Ovary (tissue), 9 donors: ENCODE data around the gene CSRP1. TPM values are rescaled to one million over a fixed set of nuclear protein-coding genes. Genes with fewer than 3 reads are reported as not detected.

Experiments
- DNase-seq, 5 donors: peaks; one replicate each; pipeline ENCODE4 v3.0.0-alpha.2; 2019 to 2020
- H3K27ac ChIP-seq, 2 donors: fragments of 200-600 bp; one replicate each; pipeline versions ENCODE4 v1.5.1 to v1.8.0; 2019 to 2022
- H3K27me3 ChIP-seq: fragments of 200-600 bp; one replicate; pipeline ENCODE4 v1.8.0; 2022
- H3K36me3 ChIP-seq: fragments of 200-600 bp; sonication (generic); one replicate; pipeline ENCODE4 v1.5.1; 2019
- H3K4me1 ChIP-seq: one replicate; pipeline ENCODE4 v1.8.1; 2013; ENCODE audit warnings: mild to moderate bottlenecking, moderate library complexity; ENCODE audit not compliant: insufficient read depth
- H3K4me3 ChIP-seq: fragments of 200-600 bp; sonication (generic); one replicate; pipeline ENCODE4 v1.5.1; 2017
- H3K9me3 ChIP-seq, 2 donors: fragments of 200-600 bp in 1 of 2; sonication (generic) in 1 of 2; one replicate each; pipeline versions ENCODE4 v1.5.1 to v1.8.1; 2013 to 2019; ENCODE audit warnings: mild to moderate bottlenecking in 1 of 2, moderate library complexity in 1 of 2
- CTCF ChIP-seq, 3 donors: fragments of 450-650 bp in 2 of 3; fragments of 200-600 bp in 1 of 3; IDR thresholded peaks; one replicate each; pipeline versions ENCODE4 v1.5.1 to v1.8.0; 2016 to 2022; ENCODE audit warnings: antibody characterized with exemption in 3 of 3, mild to moderate bottlenecking in 1 of 3
- EP300 ChIP-seq: sonication (generic); formaldehyde crosslinking; IDR thresholded peaks from one replicate; pipeline ENCODE4 v1.6.1; 2017; ENCODE audit warnings: antibody characterized with exemption
- POLR2A ChIP-seq: fragments of 450-650 bp; IDR thresholded peaks from one replicate; pipeline ENCODE4 v1.6.1; 2017; ENCODE audit warnings: antibody characterized with exemption, mild to moderate bottlenecking, moderate library complexity
- WGBS, 3 donors: extraction: QIAGEN DNeasy Blood & Tissue Kit in 1 of 3; methylation state at CpG; one replicate each; pipeline versions ENCODE4 v1.1.5 to v1.1.7; 2013 to 2017; 5-methylcytosine and 5-hydroxymethylcytosine counted together
- intact Hi-C, 4 donors: fragments of 100-400 bp; cut with DNase I; formaldehyde crosslinking; loops; one replicate each; pipeline versions ENCODE4 v1.11.0 to v1.15.1; 2022 to 2023
- polyA plus RNA-seq, 2 donors: library from polyadenylated mRNA; stranded (reverse); fragments of 200-250 nt in 1 of 2; fragments of 350-450 nt in 1 of 2; fragmentation: Illumina TruSeq in 1 of 2; extraction: RNeasy Lipid Tissue Mini Kit (QIAGEN cat#74804) in 1 of 2; gene quantifications; one replicate each; pipeline ENCODE4 v1.2.3, GENCODE V29; 2013 to 2014
- total RNA-seq, 7 donors: library from RNA; depleted of rRNA in 2 of 7; stranded (reverse); fragments of >200 nt in 2 of 7; fragmentation: NEBNext Ultra II Directional in 3 of 7; extraction: Animal tissue kit (Norgen Biotek cat#: 25700) in 3 of 7; gene quantifications; one replicate each; pipeline versions ENCODE4 v1.1.0 to v1.2.4, GENCODE V29; 2016 to 2023
- donor health status: DM: no; HTN: no; CAD: no; lungs with moderate emphysema.
- donor health status: DM: no; HTN: no; CAD: no.
- donor health status: Bipolar disorder and iron deficiency.
- donor health status: DM: yes; HTN: yes; CAD: no.
- donor health status: DM: no; HTN: no; CAD: no.
- donor health status: DM: yes; HTN: yes; CAD: no.

CSRP1 gene
- total and polyA plus RNA-seq, 9 donors = 205 to 783 (median 274) TPM

- TF ChIP-seq EP300 (no peak), POLR2A (no peak), CTCF (IDR thresholded peaks at IDR 0.05) (no peak)
- DNase-seq = no peak
- 90 to 95% (median 91%) methylated on average over 12 of the region's 12 CpGs for WGBS, 3 donors
- Histone ChIP-seq H3K27me3 (no peaks in the 10 kb centered on the region), H3K4me3 (no peak overlapping the region), H3K9me3 (no peaks in the 10 kb centered on the region), H3K4me1 (peaks cover 5% of the 10 kb centered on the region), H3K36me3 (no peaks in the 10 kb centered on the region), H3K27ac (no peak overlapping the region)
- intact Hi-C loops = loop anchor here in 1 of 4 donors (10.0 kb wide), 1 partner anchor 934 kb away; no protein-coding TSS in a partner anchor
Observed at GRCh38 chr1:201540846-201541735, 34.2 kb upstream of the CSRP1 start.

DNA sequence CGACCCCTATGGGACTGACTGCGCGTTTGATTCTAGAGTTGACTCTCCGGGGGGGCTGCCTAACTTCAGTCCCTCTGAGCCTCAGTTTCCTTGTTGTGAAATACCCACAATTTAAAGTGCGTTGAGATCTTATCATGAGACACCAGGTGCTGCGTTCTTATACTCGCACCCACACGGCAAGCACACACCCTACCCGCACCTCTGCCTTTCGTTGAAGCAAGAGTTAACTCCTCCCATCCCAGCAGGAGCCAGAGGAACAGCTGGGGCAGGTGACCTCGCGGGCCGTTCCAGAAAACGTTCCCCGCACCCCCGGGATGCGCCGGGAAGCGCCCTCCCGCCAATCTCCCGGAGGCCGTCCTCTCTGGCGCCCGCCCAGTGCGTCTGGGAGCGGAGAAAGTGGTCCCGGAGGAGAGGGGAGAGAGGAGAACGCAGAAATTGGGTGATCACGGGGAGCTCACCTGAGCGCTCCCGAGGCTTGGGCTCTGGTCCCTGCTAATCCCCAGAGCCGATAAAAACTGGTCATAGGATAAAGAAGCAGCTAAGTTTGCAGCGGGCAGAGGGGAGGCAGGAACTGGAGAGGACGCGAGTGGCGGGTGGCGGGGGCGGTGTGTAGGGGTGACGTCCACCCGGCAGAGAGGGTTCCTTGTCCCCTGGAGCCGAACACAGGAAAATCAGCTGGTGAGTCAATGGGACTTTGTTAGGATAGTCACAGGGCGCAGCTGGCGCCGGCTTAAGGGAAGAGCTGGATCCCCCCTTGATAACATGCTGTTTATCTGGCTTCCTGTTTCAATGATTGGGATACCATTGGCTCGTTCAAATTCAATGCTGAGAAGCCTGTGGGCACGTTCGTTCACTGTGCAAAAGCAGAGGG is 32.9 kb upstream of the CSRP1 start:
- H3K4me1 ChIP-seq = peaks cover 5% of the 10 kb centered on the region
- peak in 4 of 5 donors; percentile 23 to 64 (median 50) for DNase-seq
- intact Hi-C loops = loop anchor here in 2 of 4 donors (5.0 to 10.0 kb wide), 3 partner anchors 253 to 935 kb away; no protein-coding TSS in a partner anchor
- no peaks in the 10 kb centered on the region for H3K27me3 ChIP-seq
- WGBS, 3 donors = 1 to 3% (median 3%) methylated on average over 47 of the region's 47 CpGs
- no peaks in the 10 kb centered on the region for H3K36me3 ChIP-seq
- peak overlapping the region; percentile 47 for H3K4me3 ChIP-seq
- TF ChIP-seq EP300 (no peak), POLR2A (peak; percentile 18), CTCF (IDR thresholded peaks at IDR 0.05) (no peak)
- H3K27ac ChIP-seq = peak overlapping the region in 1 of 2 donors; percentile 63
- H3K9me3 ChIP-seq = no peaks in the 10 kb centered on the region

- Histone ChIP-seq H3K27ac (peak within 1 kb of the TSS in 1 of 2 donors; percentile 63), H3K4me3 (peak within 1 kb of the TSS; percentile 47), H3K27me3 (no peaks in the 10 kb centered on the region), H3K36me3 (no peaks in the 10 kb centered on the region), H3K9me3 (no peaks in the 10 kb centered on the region), H3K4me1 (peaks cover 5% of the 10 kb centered on the region)
- DNase-seq = peak; percentile 26 to 63 (median 55)
- peak; percentile 37 for TF ChIP-seq POLR2A
- TF ChIP-seq EP300 = no peak
- 0 to 1% (median 1%) methylated on average over 66 to 93 of the region's 93 CpGs for WGBS, 3 donors
- intact Hi-C loops = loop anchor here in 2 of 4 donors (5.0 to 10.0 kb wide), 2 partner anchors 253 to 256 kb away; no protein-coding TSS in a partner anchor
Observed at GRCh38 chr1:201538612-201539551, 32.0 kb upstream of the CSRP1 start, which contains the start of gene NAV1. Gene NAV1, plus strand, starts transcription at chr1:201539127. Its CDS starts 83,758 bp downstream, at chr1:201622885.

GRCh38 chr1:201537891-201538611 is 31.1 kb upstream of the CSRP1 start:
- 29 to 33% (median 30%) methylated on average over 6 of the region's 6 CpGs for WGBS, 3 donors
- peaks cover 5% of the 10 kb centered on the region for H3K4me1 ChIP-seq

More at GRCh38 chr1:201537891-201538611, 31.1 kb upstream of the CSRP1 start:
- intact Hi-C loops = loop anchor here in 2 of 4 donors (5.0 to 10.0 kb wide), 2 partner anchors 254 to 257 kb away; no protein-coding TSS in a partner anchor
- no peak for TF ChIP-seq POLR2A
- TF ChIP-seq EP300 = no peak
- TF ChIP-seq CTCF (IDR thresholded peaks at IDR 0.05) = no peak
- DNase-seq = no peak
- no peak overlapping the region for H3K27ac ChIP-seq
- H3K9me3 ChIP-seq = no peaks in the 10 kb centered on the region
- H3K27me3 ChIP-seq = no peaks in the 10 kb centered on the region
- H3K36me3 ChIP-seq = no peaks in the 10 kb centered on the region
- peak overlapping the region; percentile 47 for H3K4me3 ChIP-seq
